H9 (cell line): ENCODE data around the gene CACNB2. TPM values are rescaled to one million over a fixed set of nuclear protein-coding genes. Genes with fewer than 3 reads are reported as not detected.

Experiments used
- DNase-seq: peaks from one replicate; pipeline ENCODE4 v3.0.0-alpha.2; 2017
- H2AFZ ChIP-seq: one replicate; pipeline ENCODE4 v1.6.1; 2013; ENCODE audit warnings: mild to moderate bottlenecking, low read length, control low read depth, moderate library complexity
- H2AK5ac ChIP-seq: 2 replicates; pipeline ENCODE4 v1.6.1; 2013; ENCODE audit warnings: low read length, control low read depth, mixed read lengths; ENCODE audit not compliant: insufficient read length
- H2BK120ac ChIP-seq: one replicate; pipeline ENCODE4 v1.6.1; 2013; ENCODE audit warnings: low read depth, mild to moderate bottlenecking, low read length, control low read depth, inconsistent platforms; ENCODE audit not compliant: poor library complexity, severe bottlenecking
- H2BK12ac ChIP-seq: 2 replicates; pipeline ENCODE4 v1.6.1; 2013; ENCODE audit warnings: low read length, control low read depth, mixed read lengths, low read depth; ENCODE audit not compliant: insufficient read length
- H2BK15ac ChIP-seq: 2 replicates; pipeline ENCODE4 v1.6.1; 2013; ENCODE audit warnings: low read depth, low read length, control low read depth
- H2BK20ac ChIP-seq: one replicate; pipeline ENCODE4 v1.6.1; 2013; ENCODE audit warnings: low read depth, mild to moderate bottlenecking, low read length, control low read depth, inconsistent platforms; ENCODE audit not compliant: poor library complexity, severe bottlenecking
- H2BK5ac ChIP-seq: 2 replicates; pipeline ENCODE4 v1.6.1; 2013; ENCODE audit warnings: low read length, control low read depth, mixed read lengths; ENCODE audit not compliant: insufficient read length
- H3K14ac ChIP-seq: 2 replicates; pipeline ENCODE4 v1.6.1; 2013; ENCODE audit warnings: low read length, control low read depth; ENCODE audit not compliant: insufficient read depth
- H3K18ac ChIP-seq: 2 replicates; pipeline ENCODE4 v1.6.1; 2013; ENCODE audit warnings: low read depth, mild to moderate bottlenecking, mixed read lengths, low read length, control low read depth; ENCODE audit not compliant: insufficient read length
- H3K23ac ChIP-seq: 2 replicates; pipeline ENCODE4 v1.6.1; 2013; ENCODE audit warnings: low read length, control low read depth, mixed read lengths, low read depth; ENCODE audit not compliant: insufficient read length
- H3K23me2 ChIP-seq: 2 replicates; pipeline ENCODE4 v1.6.1; 2013; ENCODE audit warnings: low read depth, mild to moderate bottlenecking, mixed read lengths, low read length, control low read depth; ENCODE audit not compliant: insufficient read length, poor library complexity, severe bottlenecking
- H3K27ac ChIP-seq: 2 replicates; pipeline ENCODE4 v1.5.1; 2013; ENCODE audit warnings: low read length, control low read depth, mixed read lengths, low read depth; ENCODE audit not compliant: insufficient read length
- H3K27me3 ChIP-seq: 2 replicates; pipeline ENCODE4 v1.6.1; 2013; ENCODE audit warnings: low read length, control low read depth, inconsistent platforms; ENCODE audit not compliant: insufficient read depth
- H3K4ac ChIP-seq: 2 replicates; pipeline ENCODE4 v1.6.1; 2013; ENCODE audit warnings: low read depth, mild to moderate bottlenecking, control low read depth, inconsistent platforms, low read length, moderate library complexity
- H3K4me1 ChIP-seq: 2 replicates; pipeline ENCODE4 v1.6.1; 2013; ENCODE audit warnings: low read length, control low read depth, inconsistent platforms; ENCODE audit not compliant: insufficient read depth
- H3K4me2 ChIP-seq: 2 replicates; pipeline ENCODE4 v1.6.1; 2013; ENCODE audit warnings: low read length, control low read depth, mixed read lengths; ENCODE audit not compliant: insufficient read length, insufficient read depth
- H3K56ac ChIP-seq: 2 replicates; pipeline ENCODE4 v1.6.1; 2013; ENCODE audit warnings: low read depth, mild to moderate bottlenecking, mixed read lengths, low read length, control low read depth; ENCODE audit not compliant: insufficient read length
- H3K79me1 ChIP-seq: 2 replicates; pipeline ENCODE4 v1.6.1; 2013; ENCODE audit warnings: low read depth, mild to moderate bottlenecking, moderate library complexity, low read length, control low read depth, inconsistent platforms; ENCODE audit not compliant: insufficient read depth, poor library complexity, severe bottlenecking
- H3K79me2 ChIP-seq: 2 replicates; pipeline ENCODE4 v1.6.1; 2013; ENCODE audit warnings: low read length, control low read depth, inconsistent platforms; ENCODE audit not compliant: insufficient read depth
- H3K9ac ChIP-seq: 2 replicates; pipeline ENCODE4 v1.6.1; 2013; ENCODE audit warnings: low read length, control low read depth, mixed read lengths; ENCODE audit not compliant: insufficient read length; ENCODE audit errors: extremely low read depth
- H3K9me3 ChIP-seq: one replicate; pipeline ENCODE4 v1.6.1; 2013; ENCODE audit warnings: low read depth, low read length, inconsistent platforms; ENCODE audit not compliant: control insufficient read depth
- H3T11ph ChIP-seq: one replicate; pipeline ENCODE4 v1.6.1; 2013; ENCODE audit warnings: mild to moderate bottlenecking, low read length, control low read depth, inconsistent platforms
- H4K20me1 ChIP-seq: one replicate; pipeline ENCODE4 v1.6.1; 2013; ENCODE audit not compliant: control insufficient read depth, insufficient read length, insufficient read depth
- H4K5ac ChIP-seq: 2 replicates; pipeline ENCODE4 v1.6.1; 2013; ENCODE audit warnings: low read depth, mild to moderate bottlenecking, mixed read lengths, low read length, control low read depth; ENCODE audit not compliant: insufficient read length
- H4K8ac ChIP-seq: replicated peaks from 2 replicates; pipeline ENCODE4 v1.6.1; 2013; ENCODE audit warnings: low read length, control low read depth, mixed read lengths, low read depth; ENCODE audit not compliant: insufficient read length
- H4K91ac ChIP-seq: 2 replicates; pipeline ENCODE4 v1.6.1; 2013; ENCODE audit warnings: low read depth, mild to moderate bottlenecking, moderate library complexity, mixed read lengths, low read length, control low read depth; ENCODE audit not compliant: insufficient read length
- H3K27ac Mint-ChIP-seq, 3 experiments: 2 replicates in 2 of 3; 3 replicates in 1 of 3; pipeline ENCODE4 v1.8.0; 2020 to 2021; ENCODE audit warnings: mixed read lengths in 3 of 3, mild to moderate bottlenecking in 1 of 3, moderate library complexity in 1 of 3
- H3K27me3 Mint-ChIP-seq: 2 replicates; pipeline ENCODE4 v1.8.0; 2021; ENCODE audit warnings: low read depth, mild to moderate bottlenecking, moderate library complexity, mixed read lengths
- H3K36me3 Mint-ChIP-seq, 3 experiments: 2 replicates in 2 of 3; 3 replicates in 1 of 3; pipeline ENCODE4 v1.8.0; 2020 to 2021; ENCODE audit warnings: low read depth in 3 of 3, mixed read lengths in 3 of 3; ENCODE audit not compliant: insufficient read depth in 1 of 3
- H3K4me1 Mint-ChIP-seq, 2 experiments: 2 replicates each; pipeline ENCODE4 v1.8.0; 2020; ENCODE audit warnings: mixed read lengths in 2 of 2
- H3K4me3 Mint-ChIP-seq, 2 experiments: 2 replicates in 1 of 2; 3 replicates in 1 of 2; pipeline ENCODE4 v1.8.0; 2020 to 2021; ENCODE audit warnings: mild to moderate bottlenecking in 2 of 2, mixed read lengths in 2 of 2, moderate library complexity in 1 of 2
- H3K9me3 Mint-ChIP-seq, 2 experiments: 2 replicates in 1 of 2; 3 replicates in 1 of 2; pipeline ENCODE4 v1.8.0; 2020; ENCODE audit warnings: mild to moderate bottlenecking in 2 of 2, mixed read lengths in 2 of 2, moderate library complexity in 1 of 2
- CTCF ChIP-seq: fragments of 200-600 bp; sonication (generic); conservative IDR thresholded peaks from 3 replicates; pipeline ENCODE4 v1.8.0; 2021; ENCODE audit warnings: antibody characterized with exemption, mild to moderate bottlenecking
- WGBS: extraction: QIAGEN DNeasy Blood & Tissue Kit; methylation state at CpG from one replicate; pipeline ENCODE4 v1.1.7; 2013; ENCODE audit warnings: missing lambda C conversion rate, low lambda C conversion rate, mixed read lengths; ENCODE audit not compliant: insufficient read length; ENCODE audit errors: extremely low coverage; 5-methylcytosine and 5-hydroxymethylcytosine counted together
- total RNA-seq: library from RNA; stranded (reverse); gene quantifications from 2 replicates; pipeline ENCODE4 v1.2.1, GENCODE V29; 2021

Gene CACNB2
- total RNA-seq, 1 experiment from 2014 or later, result 2.6 TPM

GRCh38 chr10:18145652-18146051, 5.4 kb downstream of the CACNB2 start:
- Histone ChIP-seq H3K23ac (no peak overlapping the region), H3K27ac (no peak overlapping the region), H3K56ac (no peak overlapping the region), H2AFZ (no peak overlapping the region), H3K79me2 (no peaks in the 10 kb centered on the region), H3K18ac (no peak overlapping the region), H3K4me2 (no peak overlapping the region), H4K91ac (no peak overlapping the region), H2AK5ac (no peak overlapping the region), H3K9me3 (no peaks in the 10 kb centered on the region), H2BK20ac (no peak overlapping the region), H3K4me1 (no peaks in the 10 kb centered on the region), H3K79me1 (no peaks in the 10 kb centered on the region), H4K20me1 (no peaks in the 10 kb centered on the region), H3K23me2 (peaks cover 10% of the 10 kb centered on the region), H2BK120ac (no peak overlapping the region), H3K27me3 (no peaks in the 10 kb centered on the region; the same call in 1 of the 2 replicates), H2BK15ac (no peak overlapping the region), H4K8ac (no peak overlapping the region), H4K5ac (no peak overlapping the region), H2BK5ac (no peak overlapping the region), H3T11ph (no peak overlapping the region), H2BK12ac (no peak overlapping the region), H3K14ac (no peak overlapping the region), H3K9ac (no peak overlapping the region), H3K4ac (no peak overlapping the region)
- H3K36me3 Mint-ChIP-seq, result no peaks in the 10 kb centered on the region
- H3K9me3 Mint-ChIP-seq, result no peaks in the 10 kb centered on the region
- peaks cover 22% of the 10 kb centered on the region for H3K27me3 Mint-ChIP-seq
- DNase-seq, result no peak
- no CpG with 5 or more reads among the region's 2 CpGs for WGBS
- no peak overlapping the region for H3K27ac Mint-ChIP-seq
- no peak overlapping the region for H3K4me3 Mint-ChIP-seq
- no peak for TF ChIP-seq CTCF
- H3K4me1 Mint-ChIP-seq, result peaks cover 4 to 18% of the 10 kb centered on the region in 2 experiments
